ENCODE results near the gene ADGRL2.
A peak's percentile ranks its signal among the peaks of the same experiment; 100 is the strongest.

Gene ADGRL2

DNA sequence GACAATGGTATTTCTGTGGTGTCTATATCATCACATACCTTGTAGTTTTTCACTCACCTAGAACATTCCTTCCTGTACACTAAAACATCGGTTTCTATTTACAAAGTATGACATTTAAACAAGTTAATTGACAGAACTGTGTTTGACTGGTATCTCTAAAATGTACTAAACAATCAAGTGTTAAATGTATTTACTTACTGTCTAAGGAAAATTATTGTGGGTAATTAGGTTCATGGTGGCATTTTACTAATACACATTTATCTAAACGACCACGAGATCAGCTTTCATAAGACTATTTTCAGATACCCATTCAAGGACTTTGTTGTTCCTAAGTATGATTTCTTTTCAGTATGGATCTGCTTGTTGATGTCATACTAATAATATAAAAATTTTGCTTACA, 115.2 kb downstream of the ADGRL2 start:
- no peaks in the 10 kb centered on the region for H3K9me3 ChIP-seq
- no peaks in the 10 kb centered on the region for H3K4me1 ChIP-seq
- no peaks in the 10 kb centered on the region for H3K36me3 ChIP-seq
- DNase-seq, result no peak
- TF ChIP-seq, protein P1, sequence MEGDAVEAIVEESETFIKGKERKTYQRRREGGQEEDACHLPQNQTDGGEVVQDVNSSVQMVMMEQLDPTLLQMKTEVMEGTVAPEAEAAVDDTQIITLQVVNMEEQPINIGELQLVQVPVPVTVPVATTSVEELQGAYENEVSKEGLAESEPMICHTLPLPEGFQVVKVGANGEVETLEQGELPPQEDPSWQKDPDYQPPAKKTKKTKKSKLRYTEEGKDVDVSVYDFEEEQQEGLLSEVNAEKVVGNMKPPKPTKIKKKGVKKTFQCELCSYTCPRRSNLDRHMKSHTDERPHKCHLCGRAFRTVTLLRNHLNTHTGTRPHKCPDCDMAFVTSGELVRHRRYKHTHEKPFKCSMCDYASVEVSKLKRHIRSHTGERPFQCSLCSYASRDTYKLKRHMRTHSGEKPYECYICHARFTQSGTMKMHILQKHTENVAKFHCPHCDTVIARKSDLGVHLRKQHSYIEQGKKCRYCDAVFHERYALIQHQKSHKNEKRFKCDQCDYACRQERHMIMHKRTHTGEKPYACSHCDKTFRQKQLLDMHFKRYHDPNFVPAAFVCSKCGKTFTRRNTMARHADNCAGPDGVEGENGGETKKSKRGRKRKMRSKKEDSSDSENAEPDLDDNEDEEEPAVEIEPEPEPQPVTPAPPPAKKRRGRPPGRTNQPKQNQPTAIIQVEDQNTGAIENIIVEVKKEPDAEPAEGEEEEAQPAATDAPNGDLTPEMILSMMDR (IDR thresholded peaks at IDR 0.05; ENCODE audit: low read depth, low read length), result no peak
- no peaks in the 10 kb centered on the region for H3K27me3 ChIP-seq
- no peak overlapping the region for H3K4me3 ChIP-seq (ENCODE audit: low read depth, low read length)

DNA sequence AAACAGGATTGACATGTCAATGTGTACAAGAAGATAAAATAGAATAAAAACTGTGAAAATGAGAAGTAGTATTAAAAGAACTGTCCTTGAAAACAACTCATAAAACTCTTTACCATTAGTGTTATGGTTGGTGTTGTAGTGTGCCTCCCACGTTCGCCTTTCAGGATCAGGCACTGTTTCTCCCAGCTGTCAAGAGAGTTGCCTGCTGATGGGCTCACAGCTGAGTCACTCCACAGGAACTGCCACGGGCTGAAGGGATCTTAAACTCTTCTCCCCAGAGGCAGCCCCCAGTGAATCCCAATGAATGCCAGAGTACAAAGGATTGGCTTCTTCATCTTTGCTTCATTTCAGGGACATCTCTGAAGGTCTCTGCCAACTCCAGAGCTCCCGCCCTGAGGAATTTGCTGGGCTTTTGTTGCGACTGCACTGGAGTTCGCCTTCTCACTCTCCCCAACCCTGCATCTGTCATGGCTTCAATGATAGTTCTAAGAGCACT, 119.6 kb downstream of the ADGRL2 start:
- Histone ChIP-seq H3K4me3 (ENCODE audit: low read depth, low read length) (no peak overlapping the region), H3K9me3 (no peaks in the 10 kb centered on the region), H3K36me3 (no peaks in the 10 kb centered on the region), H3K27me3 (no peaks in the 10 kb centered on the region), H3K4me1 (peaks cover 3% of the 10 kb centered on the region; the same call in 1 of the 2 replicates)
- TF ChIP-seq, protein P1 (IDR thresholded peaks at IDR 0.05; ENCODE audit: low read depth, low read length), result no peak
- DNase-seq, result peak; percentile 48

DNA sequence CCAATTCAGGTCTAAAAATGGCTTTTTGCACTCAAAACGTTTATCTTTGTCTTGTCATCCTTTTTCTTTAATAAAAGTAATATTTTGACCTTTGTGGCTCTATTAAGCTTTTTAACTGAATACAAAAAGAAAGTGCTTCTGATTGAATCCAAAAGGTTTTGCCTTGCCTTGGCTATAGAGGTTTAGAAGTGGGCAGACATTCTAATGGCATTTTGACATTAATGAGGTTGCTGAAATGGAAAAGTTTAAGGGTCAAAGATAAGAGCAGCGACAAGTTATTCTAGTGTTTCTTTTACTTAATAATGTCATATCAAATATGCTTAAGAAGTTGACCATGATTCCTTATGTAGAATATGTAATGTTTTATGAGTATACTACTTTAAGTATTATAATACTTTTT, 120.2 kb downstream of the ADGRL2 start:
- H3K4me1 ChIP-seq, result peaks cover 3% of the 10 kb centered on the region; the same call in 1 of the 2 replicates
- H3K4me3 ChIP-seq (ENCODE audit: low read depth, low read length), result no peak overlapping the region
- H3K27me3 ChIP-seq, result no peaks in the 10 kb centered on the region
- no peak for DNase-seq
- no peaks in the 10 kb centered on the region for H3K36me3 ChIP-seq
- TF ChIP-seq, protein P1 (IDR thresholded peaks at IDR 0.05; ENCODE audit: low read depth, low read length), result no peak
- no peaks in the 10 kb centered on the region for H3K9me3 ChIP-seq

DNA sequence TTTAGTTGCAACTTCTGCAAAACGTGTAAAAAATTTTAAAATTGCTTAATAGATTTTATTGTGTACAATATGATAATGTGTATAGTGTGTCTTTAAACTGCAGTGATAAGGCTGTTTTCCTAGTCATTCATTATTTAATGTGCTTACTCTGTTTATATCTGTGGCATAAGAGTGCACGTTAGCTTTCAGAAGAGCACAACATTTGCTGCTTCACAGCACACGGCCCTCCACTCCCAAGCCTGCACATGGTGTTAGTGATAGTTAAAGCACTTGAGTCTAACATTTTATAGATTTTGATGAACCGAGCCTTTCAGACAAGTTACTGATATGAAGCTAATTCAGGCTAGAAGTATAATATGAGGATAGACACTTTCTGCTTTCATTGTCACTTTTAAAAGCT, 120.6 kb downstream of the ADGRL2 start:
- H3K36me3 ChIP-seq, result no peaks in the 10 kb centered on the region
- TF ChIP-seq, protein P1 (IDR thresholded peaks at IDR 0.05; ENCODE audit: low read depth, low read length), result no peak
- H3K4me1 ChIP-seq, result peaks cover 3% of the 10 kb centered on the region; the same call in 1 of the 2 replicates
- no peak overlapping the region for H3K4me3 ChIP-seq (ENCODE audit: low read depth, low read length)
- no peaks in the 10 kb centered on the region for H3K27me3 ChIP-seq
- no peaks in the 10 kb centered on the region for H3K9me3 ChIP-seq
- no peak for DNase-seq

DNA sequence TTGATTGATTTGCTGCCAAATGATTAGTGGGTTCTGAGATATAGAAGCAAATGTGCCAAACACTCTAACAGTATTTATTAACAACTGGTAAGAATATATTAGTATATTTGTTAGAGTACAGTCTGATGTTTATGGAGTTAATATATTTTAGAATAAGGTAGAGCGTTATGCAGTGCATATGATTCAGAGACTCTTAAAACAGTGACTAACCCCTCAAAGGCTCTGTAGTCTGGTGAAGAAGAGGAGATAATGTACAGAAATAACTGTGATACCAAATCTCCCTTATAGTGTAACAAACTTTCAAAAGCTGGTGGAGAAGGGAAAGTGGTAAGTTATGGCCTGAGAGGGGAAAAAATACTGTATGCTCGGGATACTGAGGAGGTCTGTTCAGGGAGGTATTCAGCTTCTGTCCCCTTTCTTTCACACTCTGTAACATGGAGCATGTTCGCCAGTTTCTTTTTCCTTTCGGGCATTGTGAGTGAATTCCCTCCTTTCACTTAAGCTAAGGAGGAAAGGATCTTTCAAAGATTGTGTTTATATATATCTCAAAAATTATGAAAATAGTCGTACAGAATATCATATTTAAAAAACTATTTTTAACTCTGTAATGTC, 121.2 kb downstream of the ADGRL2 start:
- no peaks in the 10 kb centered on the region for H3K36me3 ChIP-seq
- no peak for DNase-seq
- no peaks in the 10 kb centered on the region for H3K27me3 ChIP-seq
- TF ChIP-seq, protein P1 (IDR thresholded peaks at IDR 0.05; ENCODE audit: low read depth, low read length), result no peak
- H3K9me3 ChIP-seq, result no peaks in the 10 kb centered on the region
- H3K4me3 ChIP-seq (ENCODE audit: low read depth, low read length), result no peak overlapping the region
- peaks cover 3% of the 10 kb centered on the region; the same call in 1 of the 2 replicates for H3K4me1 ChIP-seq

DNA sequence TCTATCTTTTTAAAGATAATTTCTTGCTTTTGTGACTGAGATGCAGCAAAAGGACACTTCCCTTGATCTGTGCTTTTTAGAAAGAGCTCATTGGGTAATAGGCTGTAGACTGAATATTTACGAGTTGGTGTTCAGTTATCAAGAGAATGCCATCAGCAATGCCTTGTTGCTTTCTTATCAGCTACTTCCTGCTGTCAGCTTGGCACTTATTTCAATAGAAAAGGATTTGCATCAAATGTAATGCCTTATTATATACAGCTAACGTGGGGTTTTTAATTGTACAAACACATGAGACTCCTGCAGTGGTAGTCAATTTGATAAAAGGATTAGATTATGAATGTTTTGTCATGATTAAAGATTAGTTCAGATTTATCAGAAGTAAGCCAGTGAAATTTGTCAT, 122.2 kb downstream of the ADGRL2 start:
- Histone ChIP-seq H3K4me1 (peaks cover 3% of the 10 kb centered on the region; the same call in 1 of the 2 replicates), H3K4me3 (ENCODE audit: low read depth, low read length) (no peak overlapping the region)

More for the DNA sequence above, 122.2 kb downstream of the ADGRL2 start:
- TF ChIP-seq, protein P1 (IDR thresholded peaks at IDR 0.05; ENCODE audit: low read depth, low read length), result no peak
- no peak for DNase-seq
- H3K9me3 ChIP-seq, result no peaks in the 10 kb centered on the region
- H3K27me3 ChIP-seq, result no peaks in the 10 kb centered on the region
- no peaks in the 10 kb centered on the region for H3K36me3 ChIP-seq

Measured in BE2C (cell line).